ENCODE measurements around the gene GPM6B. TPM values are rescaled to one million over a fixed set of nuclear protein-coding genes. Genes with fewer than 3 reads are reported as not detected.
A peak's percentile ranks its signal among the peaks of the same experiment; 100 is the strongest.

The GPM6B gene
- total and polyA plus RNA-seq, 3 experiments from 2014 or later: 0.30 TPM; not detected in 2

- DNase-seq: no peak
- Histone ChIP-seq H3K4me3 (ENCODE audit: low read length) (no peak overlapping the region), H3K27ac (ENCODE audit: low read depth, low read length) (no peak overlapping the region), H3K27me3 (ENCODE audit: insufficient read depth, low read length, poor library complexity, severe bottlenecking) (no peaks in the 10 kb centered on the region), H3K4me1 (ENCODE audit: insufficient read depth, low read length) (no peaks in the 10 kb centered on the region), H3K9me3 (ENCODE audit: low read length) (no peaks in the 10 kb centered on the region), H3K36me3 (ENCODE audit: insufficient read depth, low read length) (no peaks in the 10 kb centered on the region)
- no peaks in the 10 kb centered on the region for H3K36me3 Mint-ChIP-seq
- no peaks in the 10 kb centered on the region for H3K9me3 Mint-ChIP-seq
- no peaks in the 10 kb centered on the region for H3K4me1 Mint-ChIP-seq
- H3K27ac Mint-ChIP-seq: no peak overlapping the region
- no peak overlapping the region for H3K4me3 Mint-ChIP-seq
- H3K27me3 Mint-ChIP-seq: peaks cover 13 to 15% of the 10 kb centered on the region in 2 donors
- ChIA-PET CTCF (no interaction called here), POLR2A (no interaction called here)
These were observed 8.0 kb downstream of the GPM6B start for GRCh38 chrX:13808865-13809264.

- Histone ChIP-seq H3K27ac (ENCODE audit: low read depth, low read length) (no peak overlapping the region), H3K9me3 (ENCODE audit: low read length) (no peaks in the 10 kb centered on the region), H3K27me3 (ENCODE audit: insufficient read depth, low read length, poor library complexity, severe bottlenecking) (no peaks in the 10 kb centered on the region), H3K4me1 (ENCODE audit: insufficient read depth, low read length) (no peaks in the 10 kb centered on the region), H3K36me3 (ENCODE audit: insufficient read depth, low read length) (no peaks in the 10 kb centered on the region), H3K4me3 (ENCODE audit: low read length) (no peak overlapping the region)
- Mint-ChIP-seq H3K27me3 (peaks cover 15 to 16% of the 10 kb centered on the region in 2 donors), H3K36me3 (no peaks in the 10 kb centered on the region), H3K27ac (no peak overlapping the region), H3K4me3 (no peak overlapping the region), H3K9me3 (no peaks in the 10 kb centered on the region), H3K4me1 (no peaks in the 10 kb centered on the region)
- POLR2A ChIA-PET: no interaction called here
- CTCF ChIA-PET: no interaction called here
- no peak for DNase-seq
These were observed 8.6 kb downstream of the GPM6B start for GRCh38 chrX:13808293-13808692.

- Histone ChIP-seq H3K36me3 (ENCODE audit: insufficient read depth, low read length) (no peaks in the 10 kb centered on the region), H3K4me3 (ENCODE audit: low read length) (no peak overlapping the region), H3K4me1 (ENCODE audit: insufficient read depth, low read length) (no peaks in the 10 kb centered on the region), H3K27me3 (ENCODE audit: insufficient read depth, low read length, poor library complexity, severe bottlenecking) (no peaks in the 10 kb centered on the region), H3K27ac (ENCODE audit: low read depth, low read length) (no peak overlapping the region), H3K9me3 (ENCODE audit: low read length) (no peaks in the 10 kb centered on the region)
- no peak for DNase-seq
- no peaks in the 10 kb centered on the region for H3K9me3 Mint-ChIP-seq
- H3K27me3 Mint-ChIP-seq: peaks cover 13 to 17% of the 10 kb centered on the region in 2 donors
- CTCF ChIA-PET: no interaction called here
- no peak overlapping the region for H3K4me3 Mint-ChIP-seq
- H3K36me3 Mint-ChIP-seq: no peaks in the 10 kb centered on the region
- H3K4me1 Mint-ChIP-seq: no peaks in the 10 kb centered on the region
- H3K27ac Mint-ChIP-seq: no peak overlapping the region
- POLR2A ChIA-PET: no interaction called here
These were observed 11.7 kb downstream of the GPM6B start for GRCh38 chrX:13805241-13805640.

- H3K36me3 Mint-ChIP-seq: peaks cover 0 to 4% (median 0%) of the 10 kb centered on the region in 3 donors
- ChIA-PET CTCF (no interaction called here), POLR2A (no interaction called here)
- peaks cover 17% of the 10 kb centered on the region in 2 donors for H3K27me3 Mint-ChIP-seq
- peaks cover 0 to 4% (median 0%) of the 10 kb centered on the region in 5 donors for H3K9me3 Mint-ChIP-seq
- Histone ChIP-seq H3K4me3 (ENCODE audit: low read length) (no peak overlapping the region), H3K27ac (ENCODE audit: low read depth, low read length) (no peak overlapping the region), H3K4me1 (ENCODE audit: insufficient read depth, low read length) (no peaks in the 10 kb centered on the region), H3K9me3 (ENCODE audit: low read length) (no peaks in the 10 kb centered on the region), H3K27me3 (ENCODE audit: insufficient read depth, low read length, poor library complexity, severe bottlenecking) (no peaks in the 10 kb centered on the region), H3K36me3 (ENCODE audit: insufficient read depth, low read length) (no peaks in the 10 kb centered on the region)
- H3K27ac Mint-ChIP-seq: no peak overlapping the region
- H3K4me1 Mint-ChIP-seq: no peaks in the 10 kb centered on the region
- no peak for DNase-seq
- no peak overlapping the region for H3K4me3 Mint-ChIP-seq
These were observed 13.8 kb downstream of the GPM6B start for GRCh38 chrX:13803116-13803515.

GRCh38 chrX:13798184-13798583, 18.7 kb downstream of the GPM6B start:
- Histone ChIP-seq H3K27ac (ENCODE audit: low read depth, low read length) (no peak overlapping the region), H3K4me3 (ENCODE audit: low read length) (no peak overlapping the region), H3K4me1 (ENCODE audit: insufficient read depth, low read length) (no peaks in the 10 kb centered on the region), H3K27me3 (ENCODE audit: insufficient read depth, low read length, poor library complexity, severe bottlenecking) (no peaks in the 10 kb centered on the region), H3K9me3 (ENCODE audit: low read length) (no peaks in the 10 kb centered on the region), H3K36me3 (ENCODE audit: insufficient read depth, low read length) (no peaks in the 10 kb centered on the region)
- Mint-ChIP-seq H3K27me3 (peaks cover 16% of the 10 kb centered on the region in 2 donors), H3K27ac (no peak overlapping the region), H3K36me3 (peaks cover 0 to 7% (median 1%) of the 10 kb centered on the region in 3 donors), H3K9me3 (peaks cover 0 to 4% (median 0%) of the 10 kb centered on the region in 5 donors), H3K4me3 (no peak overlapping the region), H3K4me1 (no peaks in the 10 kb centered on the region)
- ChIA-PET CTCF (no interaction called here), POLR2A (no interaction called here)
- DNase-seq: no peak

GRCh38 chrX:13797512-13797911, 19.4 kb downstream of the GPM6B start:
- Mint-ChIP-seq H3K36me3 (peaks cover 0 to 7% (median 1%) of the 10 kb centered on the region in 3 donors), H3K4me3 (no peak overlapping the region), H3K9me3 (peaks cover 0 to 4% (median 0%) of the 10 kb centered on the region in 5 donors), H3K27ac (no peak overlapping the region), H3K4me1 (no peaks in the 10 kb centered on the region), H3K27me3 (peaks cover 14 to 16% of the 10 kb centered on the region in 2 donors)
- H3K27me3 ChIP-seq (ENCODE audit: insufficient read depth, low read length, poor library complexity, severe bottlenecking): no peaks in the 10 kb centered on the region
- POLR2A ChIA-PET: no interaction called here
- H3K4me1 ChIP-seq (ENCODE audit: insufficient read depth, low read length): no peaks in the 10 kb centered on the region
- no peak for DNase-seq
- CTCF ChIA-PET: no interaction called here
- no peaks in the 10 kb centered on the region for H3K36me3 ChIP-seq (ENCODE audit: insufficient read depth, low read length)
- no peak overlapping the region for H3K27ac ChIP-seq (ENCODE audit: low read depth, low read length)
- no peak overlapping the region for H3K4me3 ChIP-seq (ENCODE audit: low read length)
- H3K9me3 ChIP-seq (ENCODE audit: low read length): no peaks in the 10 kb centered on the region

- peak overlapping the region in 1 of 8 donors; percentile 2 for H3K27ac Mint-ChIP-seq
These were observed 22.5 kb downstream of the GPM6B start for GRCh38 chrX:13794417-13794816.

GRCh38 chrX:13793897-13794296, 23.0 kb downstream of the GPM6B start:
- Mint-ChIP-seq H3K27ac (no peak overlapping the region), H3K9me3 (no peaks in the 10 kb centered on the region), H3K27me3 (peaks cover 15% of the 10 kb centered on the region in 2 donors), H3K4me1 (no peaks in the 10 kb centered on the region), H3K4me3 (no peak overlapping the region), H3K36me3 (peaks cover 0 to 3% (median 1%) of the 10 kb centered on the region in 3 donors)
- no peaks in the 10 kb centered on the region for H3K4me1 ChIP-seq (ENCODE audit: insufficient read depth, low read length)
- no peak for DNase-seq
- H3K9me3 ChIP-seq (ENCODE audit: low read length): no peaks in the 10 kb centered on the region
- ChIA-PET CTCF (no interaction called here), POLR2A (no interaction called here)
- no peak overlapping the region for H3K4me3 ChIP-seq (ENCODE audit: low read length)
- H3K27me3 ChIP-seq (ENCODE audit: insufficient read depth, low read length, poor library complexity, severe bottlenecking): no peaks in the 10 kb centered on the region
- no peak overlapping the region for H3K27ac ChIP-seq (ENCODE audit: low read depth, low read length)
- H3K36me3 ChIP-seq (ENCODE audit: insufficient read depth, low read length): no peaks in the 10 kb centered on the region

More at GRCh38 chrX:13794417-13794816, 22.5 kb downstream of the GPM6B start:
- Histone ChIP-seq H3K36me3 (ENCODE audit: insufficient read depth, low read length) (no peaks in the 10 kb centered on the region), H3K27me3 (ENCODE audit: insufficient read depth, low read length, poor library complexity, severe bottlenecking) (no peaks in the 10 kb centered on the region), H3K4me1 (ENCODE audit: insufficient read depth, low read length) (no peaks in the 10 kb centered on the region), H3K27ac (ENCODE audit: low read depth, low read length) (no peak overlapping the region), H3K9me3 (ENCODE audit: low read length) (no peaks in the 10 kb centered on the region), H3K4me3 (ENCODE audit: low read length) (no peak overlapping the region)
- DNase-seq: no peak
- Mint-ChIP-seq H3K36me3 (peaks cover 0 to 3% (median 1%) of the 10 kb centered on the region in 3 donors), H3K4me1 (no peaks in the 10 kb centered on the region), H3K27me3 (peaks cover 15% of the 10 kb centered on the region in 2 donors), H3K9me3 (no peaks in the 10 kb centered on the region), H3K4me3 (no peak overlapping the region)
- ChIA-PET POLR2A (no interaction called here), CTCF (no interaction called here)

GRCh38 chrX:13791559-13791958, 25.3 kb downstream of the GPM6B start:
- H3K27me3 Mint-ChIP-seq: peaks cover 7 to 16% of the 10 kb centered on the region in 2 donors
- Histone ChIP-seq H3K36me3 (ENCODE audit: insufficient read depth, low read length) (no peaks in the 10 kb centered on the region), H3K9me3 (ENCODE audit: low read length) (no peaks in the 10 kb centered on the region), H3K4me1 (ENCODE audit: insufficient read depth, low read length) (no peaks in the 10 kb centered on the region), H3K27me3 (ENCODE audit: insufficient read depth, low read length, poor library complexity, severe bottlenecking) (no peaks in the 10 kb centered on the region), H3K4me3 (ENCODE audit: low read length) (no peak overlapping the region), H3K27ac (ENCODE audit: low read depth, low read length) (no peak overlapping the region)
- no peak overlapping the region for H3K4me3 Mint-ChIP-seq
- no peaks in the 10 kb centered on the region for H3K4me1 Mint-ChIP-seq
- CTCF ChIA-PET: no interaction called here
- no peaks in the 10 kb centered on the region for H3K36me3 Mint-ChIP-seq
- no peak for DNase-seq
- POLR2A ChIA-PET: no interaction called here
- no peaks in the 10 kb centered on the region for H3K9me3 Mint-ChIP-seq
- H3K27ac Mint-ChIP-seq: no peak overlapping the region

Data from CD8-positive, alpha-beta memory T cell (primary cell).